Cardiac muscle cell (in vitro differentiated cells and primary cell): Measurements from ENCODE around the gene METTL8. TPM values are rescaled to one million over a fixed set of nuclear protein-coding genes. Genes with fewer than 3 reads are reported as not detected.
A peak's percentile ranks its signal among the peaks of the same experiment; 100 is the strongest.

ENCODE experiments used
- DNase-seq, 2 donors: peaks; one replicate each; pipeline versions ENCODE4 v3.0.0 to v3.0.0-alpha.2; 2010 to 2017; ENCODE audit warnings: low read depth in 1 of 2, low spot score in 1 of 2
- H3K27ac ChIP-seq: fragments of 200-600 bp; sonication (generic); 2 replicates; pipeline ENCODE4 v1.5.1; 2016
- H3K27me3 ChIP-seq: fragments of 200-600 bp; sonication (generic); 2 replicates; pipeline ENCODE4 v1.6.0; 2016; ENCODE audit warnings: control low read depth
- H3K36me3 ChIP-seq: fragments of 200-600 bp; sonication (generic); 2 replicates; pipeline ENCODE4 v1.5.1; 2016; ENCODE audit warnings: control low read depth
- H3K4me1 ChIP-seq: fragments of 200-600 bp; sonication (generic); 2 replicates; pipeline ENCODE4 v1.8.1; 2017; ENCODE audit warnings: low read depth, mild to moderate bottlenecking, mixed run types
- H3K4me3 ChIP-seq: fragments of 200-600 bp; sonication (generic); 2 replicates; pipeline ENCODE4 v1.5.1; 2016; ENCODE audit warnings: mild to moderate bottlenecking
- H3K9me3 ChIP-seq: fragments of 200-600 bp; sonication (generic); 2 replicates; pipeline ENCODE4 v1.5.1; 2017; ENCODE audit warnings: low read depth, mild to moderate bottlenecking, control low read depth
- polyA plus RNA-seq: library from polyadenylated mRNA; unstranded; fragments of >200 nt; fragmentation: Nextera tagmentation; extraction: Ambion mirVana; gene quantifications from 2 replicates; pipeline ENCODE4 v1.2.1, GENCODE V29; 2016
- total RNA-seq: library from RNA; depleted of rRNA; stranded (reverse); fragments of >200 nt; gene quantifications from 2 replicates; pipeline ENCODE4 v1.2.3, GENCODE V29; 2016
- TF ChIP-seq, protein P1 (sequence below): IDR thresholded peaks from 2 replicates; pipeline ENCODE4 v1.5.1; 2012; ENCODE audit warnings: low read depth, mild to moderate bottlenecking, low read length

Gene METTL8
- total and polyA plus RNA-seq, 2 experiments from 2014 or later = 12.4 to 15.5 TPM

- no peaks in the 10 kb centered on the region for H3K27me3 ChIP-seq
- no peak overlapping the region for H3K27ac ChIP-seq
- peak in 1 of 2 donors; percentile 41 for DNase-seq
- no peaks in the 10 kb centered on the region for H3K9me3 ChIP-seq
- H3K36me3 ChIP-seq = no peaks in the 10 kb centered on the region
- no peak overlapping the region for H3K4me3 ChIP-seq
- TF ChIP-seq, protein P1, sequence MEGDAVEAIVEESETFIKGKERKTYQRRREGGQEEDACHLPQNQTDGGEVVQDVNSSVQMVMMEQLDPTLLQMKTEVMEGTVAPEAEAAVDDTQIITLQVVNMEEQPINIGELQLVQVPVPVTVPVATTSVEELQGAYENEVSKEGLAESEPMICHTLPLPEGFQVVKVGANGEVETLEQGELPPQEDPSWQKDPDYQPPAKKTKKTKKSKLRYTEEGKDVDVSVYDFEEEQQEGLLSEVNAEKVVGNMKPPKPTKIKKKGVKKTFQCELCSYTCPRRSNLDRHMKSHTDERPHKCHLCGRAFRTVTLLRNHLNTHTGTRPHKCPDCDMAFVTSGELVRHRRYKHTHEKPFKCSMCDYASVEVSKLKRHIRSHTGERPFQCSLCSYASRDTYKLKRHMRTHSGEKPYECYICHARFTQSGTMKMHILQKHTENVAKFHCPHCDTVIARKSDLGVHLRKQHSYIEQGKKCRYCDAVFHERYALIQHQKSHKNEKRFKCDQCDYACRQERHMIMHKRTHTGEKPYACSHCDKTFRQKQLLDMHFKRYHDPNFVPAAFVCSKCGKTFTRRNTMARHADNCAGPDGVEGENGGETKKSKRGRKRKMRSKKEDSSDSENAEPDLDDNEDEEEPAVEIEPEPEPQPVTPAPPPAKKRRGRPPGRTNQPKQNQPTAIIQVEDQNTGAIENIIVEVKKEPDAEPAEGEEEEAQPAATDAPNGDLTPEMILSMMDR = no peak
- no peaks in the 10 kb centered on the region for H3K4me1 ChIP-seq
These were observed 21.1 kb downstream of the METTL8 start for GRCh38 chr2:171412571-171413175.

- DNase-seq = peak in 1 of 2 donors; percentile 13
- Histone ChIP-seq H3K27me3 (no peaks in the 10 kb centered on the region), H3K36me3 (no peaks in the 10 kb centered on the region), H3K4me3 (no peak overlapping the region), H3K4me1 (no peaks in the 10 kb centered on the region), H3K27ac (no peak overlapping the region), H3K9me3 (no peaks in the 10 kb centered on the region)
- TF ChIP-seq, protein P1 = no peak
These were observed 21.9 kb downstream of the METTL8 start for GRCh38 chr2:171411791-171412483.

DNA sequence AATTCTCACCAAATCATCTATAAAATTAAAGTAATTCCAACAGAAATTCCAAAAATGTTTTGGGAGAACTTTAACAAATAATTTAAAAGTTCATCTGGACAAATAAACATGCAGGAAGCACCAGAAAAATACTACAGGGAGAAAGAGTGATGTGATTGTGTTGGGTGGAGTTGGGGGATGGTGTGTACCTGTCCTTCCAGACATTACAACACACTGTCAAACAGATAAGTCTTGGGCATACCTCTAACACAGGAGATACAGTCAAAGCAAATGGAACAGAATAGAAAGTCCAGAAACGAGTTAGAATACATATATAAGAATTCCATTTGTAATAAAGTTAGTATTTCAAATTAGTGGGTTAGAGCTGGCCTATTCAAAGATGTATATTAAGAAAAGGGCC lies 22.6 kb downstream of the METTL8 start:
- Histone ChIP-seq H3K27me3 (no peaks in the 10 kb centered on the region), H3K9me3 (no peaks in the 10 kb centered on the region), H3K27ac (no peak overlapping the region), H3K36me3 (no peaks in the 10 kb centered on the region), H3K4me3 (no peak overlapping the region), H3K4me1 (no peaks in the 10 kb centered on the region)
- no peak for DNase-seq
- TF ChIP-seq, protein P1 = no peak

GRCh38 chr2:171410624-171411023 lies 23.2 kb downstream of the METTL8 start:
- Histone ChIP-seq H3K27ac (no peak overlapping the region), H3K27me3 (no peaks in the 10 kb centered on the region), H3K9me3 (no peaks in the 10 kb centered on the region), H3K4me1 (no peaks in the 10 kb centered on the region), H3K4me3 (no peak overlapping the region), H3K36me3 (no peaks in the 10 kb centered on the region)
- no peak for DNase-seq
- TF ChIP-seq, protein P1 = no peak

GRCh38 chr2:171410101-171410500 lies 23.7 kb downstream of the METTL8 start:
- H3K9me3 ChIP-seq = no peaks in the 10 kb centered on the region
- H3K27ac ChIP-seq = no peak overlapping the region
- TF ChIP-seq, protein P1 = no peak
- no peaks in the 10 kb centered on the region for H3K36me3 ChIP-seq
- no peak overlapping the region for H3K4me3 ChIP-seq
- H3K4me1 ChIP-seq = no peaks in the 10 kb centered on the region
- H3K27me3 ChIP-seq = no peaks in the 10 kb centered on the region
- DNase-seq = no peak
